Stimulated activated CD8-positive, alpha-beta memory T cell treated with anti-CD3 and anti-CD28 coated beads, Interleukin-15, amount 100 ng/mL, for 48 hours (primary cell): ENCODE measurements around the gene ZNF276.

ENCODE experiments used
- DNase-seq, 2 donors: peaks; one replicate each; pipeline ENCODE4 v3.0.0-alpha.2; 2020; ENCODE audit warnings: low read depth in 2 of 2

ZNF276 gene

DNA sequence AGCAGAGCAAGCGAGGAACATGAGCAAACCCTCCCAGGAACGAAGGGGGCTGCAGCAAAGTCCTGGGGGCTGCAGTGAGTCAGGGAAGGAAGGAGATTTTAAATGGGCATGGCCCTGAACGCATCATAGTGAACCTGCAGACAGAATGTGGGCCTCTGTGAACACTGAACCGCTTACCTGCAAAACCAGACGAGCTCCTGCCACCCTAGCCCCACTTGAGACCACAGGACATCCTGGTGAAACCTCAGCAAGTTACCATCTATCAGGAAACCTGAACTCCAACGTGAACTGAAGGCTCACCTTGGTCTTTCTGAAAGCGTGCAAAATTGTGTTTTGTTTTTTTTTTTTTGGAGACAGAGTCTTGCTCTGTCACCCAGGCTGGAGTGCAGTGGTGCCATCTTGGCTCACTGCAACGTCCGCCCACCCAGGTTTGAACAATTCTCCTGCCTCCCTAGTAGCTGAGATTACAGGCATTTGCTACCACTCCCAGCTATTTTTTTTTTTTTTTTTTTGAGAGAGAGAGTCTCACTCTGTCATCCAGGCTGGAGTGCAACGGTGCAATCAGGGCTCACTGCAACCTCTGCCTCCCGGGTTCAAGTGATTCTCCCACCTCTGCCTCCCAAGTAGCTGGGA is 64.3 kb downstream of the ZNF276 start:
- DNase-seq = no peak

DNA sequence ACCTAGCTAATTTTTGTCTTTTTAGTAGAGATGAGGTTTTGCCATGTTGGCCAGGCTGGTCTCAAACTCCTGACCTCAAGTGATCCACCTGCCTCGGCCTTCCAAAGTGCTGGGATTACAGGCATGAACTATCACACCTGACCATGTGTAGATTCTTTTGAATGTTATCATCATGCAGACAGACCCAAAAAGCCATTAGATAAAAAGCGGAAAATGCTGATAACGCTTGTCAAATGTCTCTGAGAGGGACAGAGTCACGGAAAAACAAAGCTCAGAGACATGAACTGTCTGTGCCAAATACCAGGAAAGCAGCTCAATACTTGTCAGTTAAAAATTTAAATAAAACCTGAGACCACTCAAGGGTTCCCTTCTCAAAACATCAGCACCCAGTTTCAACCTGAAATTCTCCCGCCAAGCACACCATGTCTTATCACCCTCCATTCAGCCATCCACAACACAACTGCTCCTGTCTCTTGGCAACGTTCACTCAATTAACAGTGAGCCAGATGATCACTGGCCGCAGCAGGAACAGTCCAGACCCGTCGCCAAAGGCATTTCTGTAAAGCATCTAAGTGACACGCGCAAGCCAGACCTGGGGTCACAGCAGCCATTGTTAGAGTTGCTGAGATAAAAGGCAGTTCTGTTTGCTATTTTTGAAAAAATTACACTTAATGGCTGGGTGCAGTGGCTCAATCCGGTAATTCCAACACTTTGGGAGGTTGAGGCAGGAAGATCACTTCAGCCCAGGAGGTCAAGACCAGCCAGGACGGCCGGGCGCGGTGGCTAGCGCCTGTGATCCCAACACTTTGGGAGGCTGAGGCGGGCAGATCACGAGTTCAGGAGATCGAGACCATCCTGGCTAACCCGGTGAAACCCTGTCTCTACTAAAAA is 65.4 kb downstream of the ZNF276 start:
- no peak for DNase-seq

DNA sequence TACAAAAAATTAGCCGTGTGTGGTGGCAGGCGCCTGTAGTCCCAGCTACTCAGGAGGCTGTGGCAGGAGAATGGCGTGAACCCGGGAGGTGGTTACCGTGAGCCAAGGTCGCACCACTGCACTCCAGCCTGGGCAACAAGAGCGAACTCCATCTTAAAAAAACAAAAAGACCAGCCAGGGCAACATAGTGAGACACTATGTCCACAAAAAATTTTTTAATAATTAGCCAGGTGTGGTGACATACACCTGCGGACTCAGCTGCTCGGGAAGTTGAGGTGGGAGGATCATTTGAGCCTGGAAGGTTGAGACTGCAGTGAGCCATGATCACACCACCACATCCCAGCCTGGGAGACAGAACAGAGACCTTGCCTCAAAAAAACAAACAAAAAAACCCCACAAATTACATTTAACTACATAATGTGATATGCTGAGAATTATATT is 66.0 kb downstream of the ZNF276 start:
- no peak for DNase-seq
